Femur (tissue), 1 donor: ENCODE measurements around the gene CCNB1.
"Not testable (repeated sequence)": the region's sequence is repeated elsewhere in the genome, so short reads cannot be mapped to it uniquely, and the experiment has no call there.

Experiments used
- DNase-seq: peaks from one replicate; pipeline ENCODE4 v3.0.0-alpha.2; 2017

CCNB1 gene

GRCh38 chr5:69166686-69167492 is at the start of gene CCNB1:
TSS of gene CCNB1 (plus strand) at chr5:69167150. CDS start at chr5:69167263, 113 bp downstream.
- DNase-seq: peak; percentile 99

GRCh38 chr5:69129413-69129812 is 37.5 kb upstream of the CCNB1 start:
- no peak for DNase-seq

GRCh38 chr5:69130241-69130640 is 36.7 kb upstream of the CCNB1 start:
- DNase-seq: no peak

DNA sequence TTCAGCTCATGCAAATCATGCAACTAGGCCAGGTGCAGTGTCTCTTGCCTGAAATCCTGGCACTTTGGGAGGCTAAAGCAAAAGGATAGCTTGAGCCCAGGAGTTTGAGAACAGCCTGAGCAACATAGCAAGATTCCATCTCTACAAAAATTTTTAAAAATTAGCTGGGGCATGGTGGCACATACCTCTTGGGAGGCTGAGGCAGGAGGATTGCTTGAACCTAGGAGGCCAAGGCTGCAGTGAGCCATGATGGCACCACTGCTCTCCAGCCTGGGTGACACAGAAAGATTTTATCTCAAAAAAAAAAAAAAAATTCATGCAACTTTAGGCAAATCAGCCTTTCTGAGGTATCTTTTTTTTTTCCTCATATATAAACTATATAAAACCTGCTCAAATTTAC is 35.6 kb upstream of the CCNB1 start:
- DNase-seq: no peak

DNA sequence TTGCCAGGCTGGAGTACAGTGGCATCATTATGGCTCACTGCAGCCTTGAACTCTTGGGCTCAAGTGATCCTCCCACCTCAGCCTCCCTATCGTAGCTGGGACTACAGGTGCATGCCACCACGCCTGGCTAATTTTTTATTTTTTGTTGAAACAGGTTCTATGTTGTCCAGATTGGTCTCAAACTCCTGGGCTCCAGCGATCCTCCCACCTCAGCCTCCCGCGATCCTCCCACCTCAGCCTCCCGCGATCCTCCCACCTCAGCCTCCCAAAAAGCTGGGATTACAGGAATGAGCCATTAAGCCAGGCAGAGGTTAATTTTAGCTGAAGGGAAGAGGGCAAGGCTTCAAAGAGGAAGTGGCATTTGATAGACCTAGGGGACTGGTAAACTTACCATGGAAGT is 32.8 kb upstream of the CCNB1 start:
- DNase-seq: no peak

GRCh38 chr5:69136293-69136692 is 30.7 kb upstream of the CCNB1 start:
- no peak for DNase-seq

DNA sequence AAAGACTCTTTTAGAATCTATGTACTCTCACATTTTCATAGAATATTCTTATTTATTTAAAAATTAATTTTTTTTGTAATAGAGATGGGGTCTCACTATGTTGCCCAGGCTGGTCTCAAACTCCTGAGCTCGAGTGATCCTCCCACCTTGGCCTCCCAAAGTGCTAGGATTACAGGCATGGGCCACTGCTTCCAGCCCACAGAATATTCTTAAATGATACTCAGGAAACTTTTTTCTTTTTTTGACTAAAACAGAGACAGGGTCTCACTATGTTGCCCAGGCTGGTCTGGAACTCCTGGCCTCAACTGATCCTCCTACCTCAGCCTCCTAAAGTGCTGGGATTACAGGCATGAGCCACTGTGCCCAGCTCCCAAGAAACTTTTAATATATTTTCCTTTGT is 29.7 kb upstream of the CCNB1 start:
- DNase-seq: not testable (repeated sequence)

DNA sequence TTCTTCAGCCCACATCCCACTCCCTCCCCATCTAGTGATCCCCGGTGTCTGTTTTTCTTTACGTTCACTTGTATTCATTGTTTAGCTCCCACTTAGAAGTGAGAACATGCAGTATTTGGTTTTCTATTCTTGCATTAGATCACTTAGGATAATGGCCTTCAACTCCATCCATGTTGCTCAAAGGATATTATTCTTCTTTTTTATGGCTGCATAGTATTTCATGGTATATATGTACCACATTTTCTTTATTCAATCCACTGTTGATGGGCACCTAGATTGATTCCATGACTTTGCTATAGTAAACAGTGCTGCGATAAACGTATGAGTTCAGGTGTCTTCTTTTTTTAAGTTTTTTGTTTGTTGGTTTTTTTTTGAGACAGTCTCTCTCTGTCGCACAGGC is 29.1 kb upstream of the CCNB1 start:
- no peak for DNase-seq

- no peak for DNase-seq
These were observed 28.2 kb upstream of the CCNB1 start for GRCh38 chr5:69138766-69139165.

DNA sequence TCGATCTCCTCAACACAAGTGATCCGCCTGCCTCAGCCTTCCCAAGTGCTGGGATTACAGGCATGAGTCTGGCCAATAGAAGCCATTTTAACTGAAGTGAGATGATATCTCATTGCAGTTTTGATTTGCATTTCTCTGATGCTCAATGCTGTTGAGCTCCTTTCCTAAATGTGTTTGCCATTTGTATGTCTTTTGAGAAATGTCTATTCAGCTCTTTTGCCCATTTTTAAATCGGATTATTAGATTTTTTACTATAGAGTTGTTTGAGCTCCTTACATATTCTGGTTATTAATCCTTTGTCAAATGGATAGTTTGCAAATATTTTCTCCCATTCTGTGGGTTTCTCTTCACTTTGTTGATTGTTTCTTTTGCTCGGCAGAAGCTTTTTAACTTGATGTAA is 26.7 kb upstream of the CCNB1 start:
- not testable (repeated sequence) for DNase-seq

GRCh38 chr5:69140827-69141226 is 26.1 kb upstream of the CCNB1 start:
- DNase-seq: no peak

- DNase-seq: not testable (repeated sequence)
These were observed 18.4 kb upstream of the CCNB1 start for GRCh38 chr5:69148576-69148975.

- no peak for DNase-seq
These were observed 17.8 kb upstream of the CCNB1 start for GRCh38 chr5:69148981-69149675.

GRCh38 chr5:69149676-69150010 is 17.3 kb upstream of the CCNB1 start:
- no peak for DNase-seq

DNA sequence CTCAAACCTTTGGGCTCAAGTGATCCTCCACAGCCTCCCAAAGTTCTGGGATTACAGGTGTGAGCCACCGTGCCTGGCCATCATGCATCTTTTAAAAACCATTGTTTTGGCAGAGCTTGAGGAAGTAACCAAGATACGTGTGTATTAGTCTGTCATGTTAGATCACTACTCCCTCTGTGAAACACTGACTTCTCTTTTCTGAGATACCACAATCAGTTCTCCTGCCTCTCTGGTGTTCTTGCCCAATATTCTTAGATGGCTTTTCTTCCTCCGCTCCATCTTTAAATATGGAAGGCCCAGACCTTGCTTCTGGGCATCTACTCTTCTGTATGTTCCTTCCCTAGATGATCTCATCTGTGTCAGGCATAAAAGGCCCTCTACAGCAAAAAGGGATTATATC is 14.2 kb upstream of the CCNB1 start:
- no peak for DNase-seq

- DNase-seq: no peak
These were observed 10.5 kb upstream of the CCNB1 start for GRCh38 chr5:69156456-69156855.

DNA sequence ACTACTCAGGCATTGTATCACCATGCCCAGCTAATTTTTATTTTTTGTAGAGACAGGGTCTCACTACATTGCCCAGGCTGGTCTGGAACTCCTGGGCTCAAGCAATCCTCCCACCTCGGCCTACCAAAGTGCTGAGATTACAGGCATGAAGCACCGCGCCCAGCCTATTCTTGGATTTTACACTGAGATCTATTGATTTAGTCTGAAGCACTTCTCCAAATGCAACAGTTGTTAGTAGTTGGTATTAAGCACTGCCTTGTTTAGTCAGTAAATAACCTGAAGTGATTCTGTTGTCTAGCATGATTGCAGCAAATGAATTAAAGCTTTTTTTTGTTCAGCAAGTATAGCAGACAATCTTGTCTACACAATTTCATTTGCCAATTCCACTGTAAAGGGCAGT is 8.9 kb upstream of the CCNB1 start:
- no peak for DNase-seq

DNA sequence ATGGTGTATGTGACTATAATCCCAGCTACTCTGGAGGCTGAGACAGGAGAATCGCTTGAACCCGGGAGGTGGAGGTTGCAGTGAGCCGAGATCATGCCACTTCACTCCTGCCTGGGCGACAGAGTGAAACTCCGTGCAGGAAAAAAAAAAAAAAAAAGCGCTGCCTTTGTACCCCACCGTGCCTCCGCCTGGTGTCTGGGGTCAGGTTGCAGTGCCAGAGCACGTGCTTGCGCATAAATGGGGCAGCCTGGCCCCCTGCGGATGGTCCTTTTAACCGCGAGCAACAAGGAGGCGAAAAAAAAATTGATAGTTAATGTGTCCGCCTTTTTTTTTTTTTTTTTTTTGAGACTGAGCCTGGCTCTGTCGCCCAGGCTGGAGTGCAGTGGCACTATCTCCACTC is 6.3 kb upstream of the CCNB1 start:
- no peak for DNase-seq

DNA sequence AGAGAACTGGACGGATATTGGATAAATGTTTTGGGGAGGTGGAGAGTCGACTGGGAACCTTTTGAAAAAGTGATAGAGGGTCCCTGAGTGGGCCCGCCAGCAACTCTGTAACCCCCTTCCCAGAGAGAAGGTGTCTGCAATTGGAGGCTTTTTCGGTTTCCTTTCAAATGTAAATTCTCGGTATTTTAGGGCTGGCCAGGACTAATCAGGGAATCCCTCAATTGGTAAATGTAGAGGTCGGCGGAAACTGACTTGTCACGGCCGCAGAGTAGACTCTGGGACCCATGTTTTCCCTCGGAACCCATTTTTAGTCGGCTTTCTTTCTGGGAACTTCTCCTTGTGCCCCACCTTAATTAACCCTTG is 524 bp downstream of the CCNB1 start:
- DNase-seq: no peak

DNA sequence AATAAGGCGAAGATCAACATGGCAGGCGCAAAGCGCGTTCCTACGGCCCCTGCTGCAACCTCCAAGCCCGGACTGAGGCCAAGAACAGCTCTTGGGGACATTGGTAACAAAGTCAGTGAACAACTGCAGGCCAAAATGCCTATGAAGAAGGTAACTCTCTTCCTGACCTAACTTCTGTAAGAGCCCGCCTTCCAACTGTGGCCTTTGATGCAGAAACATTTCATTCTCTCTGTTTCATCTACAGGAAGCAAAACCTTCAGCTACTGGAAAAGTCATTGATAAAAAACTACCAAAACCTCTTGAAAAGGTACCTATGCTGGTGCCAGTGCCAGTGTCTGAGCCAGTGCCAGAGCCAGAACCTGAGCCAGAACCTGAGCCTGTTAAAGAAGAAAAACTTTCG is 979 bp downstream of the CCNB1 start:
- no peak for DNase-seq

GRCh38 chr5:69170495-69170894 is 3.5 kb downstream of the CCNB1 start:
- DNase-seq: no peak

- no peak for DNase-seq
These were observed 4.0 kb downstream of the CCNB1 start for GRCh38 chr5:69170969-69171368.

DNA sequence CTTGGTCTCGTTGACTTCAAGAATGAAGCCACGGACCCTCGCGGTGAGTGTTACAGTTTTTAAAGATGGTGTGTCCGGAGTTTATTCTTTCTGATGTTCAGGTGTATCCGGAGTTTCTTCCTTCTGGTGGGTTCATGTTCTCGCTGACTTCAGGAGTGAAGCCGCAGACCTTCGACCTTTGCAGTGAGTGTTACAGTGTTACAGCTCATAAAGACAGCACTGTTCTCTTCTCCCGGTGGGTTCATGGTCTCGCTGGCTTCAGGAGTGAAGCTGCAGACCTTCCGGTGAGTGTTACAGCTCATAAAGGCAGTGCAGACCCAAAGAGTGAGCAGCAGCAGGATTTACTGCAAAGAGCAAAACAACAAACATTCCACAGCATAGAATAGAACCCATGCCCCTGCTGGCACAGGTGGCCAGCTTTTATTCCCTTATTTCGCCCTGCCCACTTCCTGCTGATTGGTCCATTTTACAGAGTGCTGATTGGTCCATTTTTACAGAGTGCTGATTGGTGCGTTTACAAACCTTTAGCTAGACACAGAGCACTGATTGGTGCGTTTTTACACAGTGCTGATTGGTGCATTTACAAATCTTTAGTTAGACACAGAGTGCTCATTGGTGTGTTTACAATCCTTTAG is 14.8 kb downstream of the CCNB1 start:
- not testable (repeated sequence) for DNase-seq

- DNase-seq: no peak
These were observed 17.7 kb downstream of the CCNB1 start for GRCh38 chr5:69184621-69185020.
